Testis (tissue), 3 donors: ENCODE measurements around the gene OOSP4B. TPM values are rescaled to one million over a fixed set of nuclear protein-coding genes. Genes with fewer than 3 reads are reported as not detected.
A peak's percentile ranks its signal among the peaks of the same experiment; 100 is the strongest.
"Not testable (repeated sequence)": the region's sequence is repeated elsewhere in the genome, so short reads cannot be mapped to it uniquely, and the experiment has no call there.

ENCODE experiments used
- DNase-seq: peaks from one replicate; pipeline ENCODE4 v3.0.0-alpha.2; 2019
- H3K27ac ChIP-seq, 2 donors: fragments of 200-600 bp; sonication (generic); one replicate each; pipeline ENCODE4 v1.5.1; 2019
- H3K27me3 ChIP-seq: fragments of 200-600 bp; sonication (generic); one replicate; pipeline ENCODE4 v1.5.1; 2019
- H3K36me3 ChIP-seq: fragments of 200-600 bp; sonication (generic); one replicate; pipeline ENCODE4 v1.5.1; 2017; ENCODE audit warnings: low read depth; ENCODE audit errors: missing control alignments
- H3K4me1 ChIP-seq: fragments of 200-600 bp; sonication (generic); one replicate; pipeline ENCODE4 v1.5.1; 2019
- H3K4me3 ChIP-seq, 2 donors: fragments of 200-600 bp; sonication (generic); one replicate each; pipeline ENCODE4 v1.5.1; 2017 to 2019
- H3K9me3 ChIP-seq: fragments of 200-600 bp; sonication (generic); one replicate; pipeline ENCODE4 v1.5.1; 2017
- POLR2A ChIP-seq: fragments of 450-650 bp; IDR thresholded peaks from one replicate; pipeline ENCODE4 v1.6.1; 2017; ENCODE audit warnings: antibody characterized with exemption, mild to moderate bottlenecking, moderate library complexity
- WGBS, 2 donors: methylation state at CpG; one replicate each; pipeline ENCODE4 v1.1.5; 2018; 5-methylcytosine and 5-hydroxymethylcytosine counted together
- intact Hi-C: fragments of 100-400 bp; cut with DNase I; formaldehyde crosslinking; loops from one replicate; pipeline ENCODE4 v1.15.1; 2023; ENCODE audit warnings: low total_unique reads
- polyA plus RNA-seq: library from polyadenylated mRNA; stranded (reverse); fragments of 350-450 nt; fragmentation: Illumina TruSeq; extraction: RNeasy Lipid Tissue Mini Kit (QIAGEN cat#74804); gene quantifications from one replicate; pipeline ENCODE4 v1.2.3, GENCODE V29; 2014; ENCODE audit warnings: low read depth, low replicate concordance; ENCODE audit not compliant: insufficient read depth
- total RNA-seq, 2 donors: library from RNA; depleted of rRNA; stranded (reverse); fragments of >200 nt; gene quantifications; one replicate each; pipeline ENCODE4 v1.2.3, GENCODE V29; 2016
- TF ChIP-seq, protein P1 (sequence below), 3 experiments: fragments of 450-650 bp in 2 of 3; fragments of 200-600 bp in 1 of 3; sonication (generic) in 1 of 3; IDR thresholded peaks; one replicate each; pipeline ENCODE4 v1.5.1; 2016 to 2019; ENCODE audit warnings: antibody characterized with exemption in 3 of 3, mild to moderate bottlenecking in 2 of 3, moderate library complexity in 1 of 3

Gene OOSP4B
- total and polyA plus RNA-seq, 3 donors from 2014 or later: 0.43 TPM; not detected in 2

DNA sequence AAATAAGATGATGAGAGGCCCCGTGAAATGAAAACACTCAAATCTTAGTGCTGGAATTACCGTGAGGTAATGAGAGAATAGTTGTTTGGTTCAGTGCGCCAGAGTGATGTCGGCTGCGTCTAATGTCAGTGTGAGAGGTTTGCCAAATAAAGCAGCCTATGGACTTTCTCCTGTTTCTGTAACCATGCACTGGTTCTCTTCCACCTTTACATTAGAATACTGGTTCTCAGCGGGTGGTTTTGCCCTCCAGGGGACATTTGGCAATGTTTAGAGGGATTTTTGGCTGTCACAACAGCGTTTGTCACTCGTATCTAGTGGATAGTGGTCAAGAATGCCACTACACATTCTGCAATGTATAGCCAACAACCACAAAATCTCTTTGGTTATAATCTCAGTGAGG lies 1.1 kb downstream of the OOSP4B start:
- no peak for TF ChIP-seq POLR2A
- TF ChIP-seq, protein P1, sequence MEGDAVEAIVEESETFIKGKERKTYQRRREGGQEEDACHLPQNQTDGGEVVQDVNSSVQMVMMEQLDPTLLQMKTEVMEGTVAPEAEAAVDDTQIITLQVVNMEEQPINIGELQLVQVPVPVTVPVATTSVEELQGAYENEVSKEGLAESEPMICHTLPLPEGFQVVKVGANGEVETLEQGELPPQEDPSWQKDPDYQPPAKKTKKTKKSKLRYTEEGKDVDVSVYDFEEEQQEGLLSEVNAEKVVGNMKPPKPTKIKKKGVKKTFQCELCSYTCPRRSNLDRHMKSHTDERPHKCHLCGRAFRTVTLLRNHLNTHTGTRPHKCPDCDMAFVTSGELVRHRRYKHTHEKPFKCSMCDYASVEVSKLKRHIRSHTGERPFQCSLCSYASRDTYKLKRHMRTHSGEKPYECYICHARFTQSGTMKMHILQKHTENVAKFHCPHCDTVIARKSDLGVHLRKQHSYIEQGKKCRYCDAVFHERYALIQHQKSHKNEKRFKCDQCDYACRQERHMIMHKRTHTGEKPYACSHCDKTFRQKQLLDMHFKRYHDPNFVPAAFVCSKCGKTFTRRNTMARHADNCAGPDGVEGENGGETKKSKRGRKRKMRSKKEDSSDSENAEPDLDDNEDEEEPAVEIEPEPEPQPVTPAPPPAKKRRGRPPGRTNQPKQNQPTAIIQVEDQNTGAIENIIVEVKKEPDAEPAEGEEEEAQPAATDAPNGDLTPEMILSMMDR (IDR thresholded peaks at IDR 0.05): no peak
- H3K9me3 ChIP-seq: no peaks in the 10 kb centered on the region
- DNase-seq: no peak
- H3K4me3 ChIP-seq: no peak overlapping the region
- H3K36me3 ChIP-seq: no peaks in the 10 kb centered on the region
- H3K27me3 ChIP-seq: no peaks in the 10 kb centered on the region
- H3K27ac ChIP-seq: no peak overlapping the region
- 45 to 76% methylated on average over 8 of the region's 8 CpGs for WGBS, 2 donors
- H3K4me1 ChIP-seq: no peaks in the 10 kb centered on the region
- intact Hi-C loops: no loop called here

GRCh38 chr11:60020376-60020775 lies 3.4 kb downstream of the OOSP4B start:
- H3K27ac ChIP-seq, intact Hi-C loops, H3K36me3 ChIP-seq, H3K9me3 ChIP-seq, H3K27me3 ChIP-seq, DNase-seq, H3K4me1 ChIP-seq: not testable (repeated sequence)
- H3K4me3 ChIP-seq: peak overlapping the region in 1 of 2 donors; percentile 52
- 76 to 93% methylated on average over 6 to 8 of the region's 27 CpGs for WGBS, 2 donors

DNA sequence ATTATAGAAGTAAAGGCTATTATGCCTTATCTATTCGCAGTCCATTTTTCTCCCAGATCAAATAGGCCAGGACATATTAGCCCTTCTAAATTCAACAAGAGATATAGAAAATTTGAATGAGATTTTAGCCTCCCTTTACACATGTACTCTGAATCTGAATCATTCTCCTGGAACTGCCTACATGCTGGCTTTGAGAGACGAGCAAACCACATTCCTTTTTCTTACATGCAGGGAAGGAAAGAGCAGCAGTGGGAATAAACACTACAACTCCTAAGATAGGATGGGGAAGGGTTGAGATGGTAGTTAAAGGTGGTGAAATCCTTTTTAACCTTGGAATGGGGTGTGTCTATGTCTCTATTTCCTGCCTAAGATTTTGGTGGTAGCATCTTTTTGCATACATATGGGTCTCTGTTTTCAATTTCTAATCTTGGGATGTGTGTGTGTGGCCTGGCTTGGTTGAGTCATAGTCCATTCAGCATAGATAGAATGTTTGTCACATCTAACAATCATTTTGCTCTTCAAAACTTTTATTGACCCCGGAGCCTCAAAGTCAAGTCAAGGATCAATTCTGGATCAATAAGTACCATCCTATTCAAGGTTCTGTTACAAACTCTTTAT lies 12.1 kb downstream of the OOSP4B start:
- H3K27ac ChIP-seq: no peak overlapping the region
- no peak for DNase-seq
- H3K4me3 ChIP-seq: no peak overlapping the region
- no peaks in the 10 kb centered on the region for H3K36me3 ChIP-seq
- intact Hi-C loops: no loop called here
- H3K4me1 ChIP-seq: no peaks in the 10 kb centered on the region
- no peak for TF ChIP-seq POLR2A
- TF ChIP-seq, protein P1 (IDR thresholded peaks at IDR 0.05): no peak
- no peaks in the 10 kb centered on the region for H3K9me3 ChIP-seq
- 83 to 84% methylated on average over 3 of the region's 3 CpGs for WGBS, 2 donors
- no peaks in the 10 kb centered on the region for H3K27me3 ChIP-seq

DNA sequence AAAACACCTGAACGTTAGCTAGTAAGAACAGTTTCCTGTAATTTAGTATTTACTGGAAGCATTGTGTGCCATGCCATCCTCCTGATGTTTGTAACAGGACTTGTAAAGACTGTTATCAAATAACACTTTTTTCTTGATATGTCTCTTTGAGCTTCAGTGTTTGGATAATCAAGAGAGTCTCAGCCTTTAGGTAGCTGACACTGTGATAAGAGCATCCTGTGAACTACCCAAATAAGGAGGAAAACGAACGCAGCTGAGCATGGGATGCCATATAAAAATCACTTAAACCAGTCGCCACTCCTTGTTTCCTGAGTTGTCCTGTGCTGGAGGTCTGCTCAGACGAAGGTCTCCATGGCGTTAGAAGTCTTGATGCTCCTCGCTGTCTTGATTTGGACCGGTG lies 23.1 kb downstream of the OOSP4B start, which contains the start of gene OOSP2:
Gene OOSP2, plus strand, starts transcription at position 301 of the 400 bp plus-strand sequence. Its CDS starts 51 bp downstream, at position 352.
- DNase-seq: no peak
- no peaks in the 10 kb centered on the region for H3K9me3 ChIP-seq
- H3K27me3 ChIP-seq: no peaks in the 10 kb centered on the region
- 60 to 66% methylated on average over 8 of the region's 8 CpGs for WGBS, 2 donors
- no peaks in the 10 kb centered on the region for H3K4me1 ChIP-seq
- no peak for TF ChIP-seq POLR2A
- TF ChIP-seq, protein P1 (IDR thresholded peaks at IDR 0.05): no peak
- H3K27ac ChIP-seq: peak within 1 kb of the TSS; percentile 75 to 76
- intact Hi-C loops: no loop called here
- H3K4me3 ChIP-seq: peak within 1 kb of the TSS in 1 of 2 donors; percentile 32
- H3K36me3 ChIP-seq: no peaks in the 10 kb centered on the region

GRCh38 chr11:60050422-60050821 lies 33.4 kb downstream of the OOSP4B start:
- intact Hi-C loops, H3K27me3 ChIP-seq, H3K4me3 ChIP-seq, H3K9me3 ChIP-seq, H3K27ac ChIP-seq, H3K36me3 ChIP-seq, DNase-seq, H3K4me1 ChIP-seq: not testable (repeated sequence)

DNA sequence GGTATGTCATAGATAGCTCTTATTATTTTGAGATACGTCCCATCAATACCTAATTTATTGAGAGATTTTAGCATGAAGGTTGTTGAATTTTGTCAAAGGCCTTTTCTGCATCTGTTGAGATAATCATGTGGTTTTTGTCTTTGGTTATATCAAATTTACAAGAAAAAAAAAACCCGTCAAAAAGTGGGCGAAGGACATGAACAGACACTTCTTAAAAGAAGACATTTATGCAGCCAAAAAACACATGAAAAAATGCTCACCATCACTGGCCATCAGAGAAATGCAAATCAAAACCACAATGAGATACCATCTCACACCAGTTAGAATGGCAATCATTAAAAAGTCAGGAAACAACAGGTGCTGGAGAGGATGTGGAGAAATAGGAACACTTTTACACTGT lies 33.9 kb downstream of the OOSP4B start:
- H3K36me3 ChIP-seq, intact Hi-C loops, H3K9me3 ChIP-seq, DNase-seq, H3K4me1 ChIP-seq, H3K27me3 ChIP-seq, H3K27ac ChIP-seq, H3K4me3 ChIP-seq: not testable (repeated sequence)
- WGBS, 2 donors: 33 to 76% methylated on average over 3 of the region's 3 CpGs
